Ovary (tissue), 10 donors: Measurements from ENCODE around the gene SLC6A15. TPM values are rescaled to one million over a fixed set of nuclear protein-coding genes. Genes with fewer than 3 reads are reported as not detected.

ENCODE experiments used
- DNase-seq, 5 donors: peaks; one replicate each; pipeline ENCODE4 v3.0.0-alpha.2; 2019 to 2020
- H3K27ac ChIP-seq, 2 donors: fragments of 200-600 bp; one replicate each; pipeline versions ENCODE4 v1.5.1 to v1.8.0; 2019 to 2022
- H3K27me3 ChIP-seq: fragments of 200-600 bp; one replicate; pipeline ENCODE4 v1.8.0; 2022
- H3K36me3 ChIP-seq: fragments of 200-600 bp; sonication (generic); one replicate; pipeline ENCODE4 v1.5.1; 2019
- H3K4me1 ChIP-seq: one replicate; pipeline ENCODE4 v1.8.1; 2013; ENCODE audit warnings: mild to moderate bottlenecking, moderate library complexity; ENCODE audit not compliant: insufficient read depth
- H3K4me3 ChIP-seq: fragments of 200-600 bp; sonication (generic); one replicate; pipeline ENCODE4 v1.5.1; 2017
- H3K9me3 ChIP-seq, 2 donors: fragments of 200-600 bp in 1 of 2; sonication (generic) in 1 of 2; one replicate each; pipeline versions ENCODE4 v1.5.1 to v1.8.1; 2013 to 2019; ENCODE audit warnings: mild to moderate bottlenecking in 1 of 2, moderate library complexity in 1 of 2
- EP300 ChIP-seq: sonication (generic); formaldehyde crosslinking; IDR thresholded peaks from one replicate; pipeline ENCODE4 v1.6.1; 2017; ENCODE audit warnings: antibody characterized with exemption
- POLR2A ChIP-seq: fragments of 450-650 bp; IDR thresholded peaks from one replicate; pipeline ENCODE4 v1.6.1; 2017; ENCODE audit warnings: antibody characterized with exemption, mild to moderate bottlenecking, moderate library complexity
- WGBS, 3 donors: extraction: QIAGEN DNeasy Blood & Tissue Kit in 1 of 3; methylation state at CpG; one replicate each; pipeline versions ENCODE4 v1.1.5 to v1.1.7; 2013 to 2017; 5-methylcytosine and 5-hydroxymethylcytosine counted together
- intact Hi-C, 4 donors: fragments of 100-400 bp; cut with DNase I; formaldehyde crosslinking; loops; one replicate each; pipeline versions ENCODE4 v1.11.0 to v1.15.1; 2022 to 2023
- long read RNA-seq, 3 donors: library from polyadenylated mRNA in 2 of 3; unstranded in 2 of 3; transcript quantifications; one replicate each; pipeline ENCODE4 v2.0.0 and lab custom pipeline, GENCODE V29; 2021 to 2026
- polyA plus RNA-seq, 2 donors: library from polyadenylated mRNA; stranded (reverse); fragments of 200-250 nt in 1 of 2; fragments of 350-450 nt in 1 of 2; fragmentation: Illumina TruSeq in 1 of 2; extraction: RNeasy Lipid Tissue Mini Kit (QIAGEN cat#74804) in 1 of 2; gene quantifications; one replicate each; pipeline ENCODE4 v1.2.3, GENCODE V29; 2013 to 2014
- total RNA-seq, 7 donors: library from RNA; depleted of rRNA in 2 of 7; stranded (reverse); fragments of >200 nt in 2 of 7; fragmentation: NEBNext Ultra II Directional in 3 of 7; extraction: Animal tissue kit (Norgen Biotek cat#: 25700) in 3 of 7; gene quantifications; one replicate each; pipeline versions ENCODE4 v1.1.0 to v1.2.4, GENCODE V29; 2016 to 2023
- TF ChIP-seq, protein P1 (sequence below), 3 donors: fragments of 450-650 bp in 2 of 3; fragments of 200-600 bp in 1 of 3; IDR thresholded peaks; one replicate each; pipeline versions ENCODE4 v1.5.1 to v1.8.0; 2016 to 2022; ENCODE audit warnings: antibody characterized with exemption in 3 of 3, mild to moderate bottlenecking in 1 of 3
- donor health status: DM: no; HTN: no; CAD: no; lungs with moderate emphysema.
- donor health status: DM: no; HTN: no; CAD: no.
- donor health status: Bipolar disorder and iron deficiency.
- donor health status: DM: yes; HTN: yes; CAD: no.
- donor health status: DM: no; HTN: no; CAD: no.
- donor health status: DM: yes; HTN: yes; CAD: no.

Gene SLC6A15
- total RNA-seq: 1 to 10 TPM in 1 of 7 donors, under 1 TPM in 6; 0.11 to 1.8 (median 0.37) TPM
- under 1 TPM; 0.02 to 0.38 TPM for polyA plus RNA-seq
- long read RNA-seq, donor 1: 0 reads
- long read RNA-seq, donor 2: 0 reads
- long read RNA-seq, donor 3: 0 reads

DNA sequence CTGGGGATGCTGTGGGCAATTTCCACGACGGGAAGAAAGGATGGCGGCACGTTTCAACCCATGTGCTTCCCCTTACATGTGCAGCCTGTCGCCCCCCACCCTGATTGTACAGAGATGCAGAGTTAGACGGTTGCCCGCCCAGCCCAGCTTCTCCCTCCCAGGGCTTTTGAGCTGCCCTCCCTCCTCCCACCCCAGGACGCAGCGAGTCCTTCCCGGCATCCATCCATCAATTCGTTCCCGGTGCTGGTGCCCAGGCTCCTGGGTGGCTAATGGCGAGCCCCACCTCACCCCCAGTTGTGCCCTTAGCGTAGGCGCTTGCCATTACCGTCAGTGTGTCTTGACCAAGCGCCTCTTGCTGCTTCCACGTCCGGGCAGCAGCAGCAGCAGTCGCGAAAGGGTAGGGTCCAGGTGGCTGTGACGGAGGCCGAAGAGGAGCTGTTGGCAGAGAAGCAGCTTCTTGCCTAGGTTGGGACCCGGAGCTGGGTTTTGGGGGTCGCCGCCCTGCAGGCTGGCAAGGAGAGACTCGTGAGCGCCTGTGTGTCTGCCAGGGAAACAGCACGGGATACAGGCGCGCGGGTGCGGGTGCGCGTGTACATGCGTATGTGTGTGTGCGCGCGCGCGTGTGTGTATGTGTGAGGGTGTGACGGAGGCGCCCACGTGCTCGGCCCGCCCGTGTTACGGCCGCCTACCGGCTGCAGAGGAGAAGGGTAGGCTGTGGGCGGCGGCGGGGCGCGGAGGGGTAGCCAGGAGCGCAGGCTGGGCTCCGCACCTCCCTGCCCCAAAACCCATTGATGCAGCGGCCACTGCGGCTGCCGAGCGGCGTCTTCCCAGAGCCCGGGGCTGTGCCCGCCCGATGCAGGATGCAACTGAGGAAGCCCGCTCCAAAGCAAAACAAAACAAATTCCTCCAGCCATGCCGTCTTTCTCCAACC, at the start of gene SLC6A15:
SLC6A15 (minus strand) TSS at position 602 of the 931 bp plus-strand sequence. CDS start 20,679 bp downstream, outside the sequence.
- no peak within 1 kb of the TSS for H3K27ac ChIP-seq
- no peaks in the 10 kb centered on the region for H3K27me3 ChIP-seq
- H3K36me3 ChIP-seq: no peaks in the 10 kb centered on the region
- TF ChIP-seq EP300: no peak
- TF ChIP-seq POLR2A: no peak
- TF ChIP-seq, protein P1, sequence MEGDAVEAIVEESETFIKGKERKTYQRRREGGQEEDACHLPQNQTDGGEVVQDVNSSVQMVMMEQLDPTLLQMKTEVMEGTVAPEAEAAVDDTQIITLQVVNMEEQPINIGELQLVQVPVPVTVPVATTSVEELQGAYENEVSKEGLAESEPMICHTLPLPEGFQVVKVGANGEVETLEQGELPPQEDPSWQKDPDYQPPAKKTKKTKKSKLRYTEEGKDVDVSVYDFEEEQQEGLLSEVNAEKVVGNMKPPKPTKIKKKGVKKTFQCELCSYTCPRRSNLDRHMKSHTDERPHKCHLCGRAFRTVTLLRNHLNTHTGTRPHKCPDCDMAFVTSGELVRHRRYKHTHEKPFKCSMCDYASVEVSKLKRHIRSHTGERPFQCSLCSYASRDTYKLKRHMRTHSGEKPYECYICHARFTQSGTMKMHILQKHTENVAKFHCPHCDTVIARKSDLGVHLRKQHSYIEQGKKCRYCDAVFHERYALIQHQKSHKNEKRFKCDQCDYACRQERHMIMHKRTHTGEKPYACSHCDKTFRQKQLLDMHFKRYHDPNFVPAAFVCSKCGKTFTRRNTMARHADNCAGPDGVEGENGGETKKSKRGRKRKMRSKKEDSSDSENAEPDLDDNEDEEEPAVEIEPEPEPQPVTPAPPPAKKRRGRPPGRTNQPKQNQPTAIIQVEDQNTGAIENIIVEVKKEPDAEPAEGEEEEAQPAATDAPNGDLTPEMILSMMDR (IDR thresholded peaks at IDR 0.05): no peak
- WGBS, 3 donors: 1 to 2% (median 1%) methylated on average over 64 to 67 of the region's 67 CpGs
- intact Hi-C loops: no loop called here
- no peaks in the 10 kb centered on the region for H3K9me3 ChIP-seq
- DNase-seq: peak in 4 of 5 donors; percentile 19 to 43 (median 26)
- H3K4me3 ChIP-seq: peak within 1 kb of the TSS; percentile 33
- H3K4me1 ChIP-seq: peaks cover 10% of the 10 kb centered on the region

DNA sequence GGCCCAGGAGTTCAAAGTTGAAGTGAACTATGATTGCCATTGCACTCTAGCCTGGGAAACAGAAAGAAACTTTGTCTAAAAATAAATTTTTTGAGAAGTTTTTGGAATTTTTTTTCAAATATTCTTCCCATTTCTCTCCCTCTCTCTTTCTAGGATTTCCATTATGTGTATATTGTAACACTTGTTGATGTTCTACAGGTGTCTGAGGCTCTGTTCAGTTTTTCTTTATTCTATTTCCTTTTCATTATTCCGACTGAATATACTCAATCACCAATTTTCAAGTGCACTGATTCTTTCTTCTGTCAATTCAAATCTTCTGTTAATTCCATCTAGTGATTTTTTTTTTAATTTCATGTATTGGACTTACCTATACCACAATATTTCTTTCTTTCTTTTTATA, 48.3 kb upstream of the SLC6A15 start:
- TF ChIP-seq EP300 (no peak), POLR2A (no peak)
- TF ChIP-seq, protein P1 (IDR thresholded peaks at IDR 0.05): no peak
- intact Hi-C loops: no loop called here

DNA sequence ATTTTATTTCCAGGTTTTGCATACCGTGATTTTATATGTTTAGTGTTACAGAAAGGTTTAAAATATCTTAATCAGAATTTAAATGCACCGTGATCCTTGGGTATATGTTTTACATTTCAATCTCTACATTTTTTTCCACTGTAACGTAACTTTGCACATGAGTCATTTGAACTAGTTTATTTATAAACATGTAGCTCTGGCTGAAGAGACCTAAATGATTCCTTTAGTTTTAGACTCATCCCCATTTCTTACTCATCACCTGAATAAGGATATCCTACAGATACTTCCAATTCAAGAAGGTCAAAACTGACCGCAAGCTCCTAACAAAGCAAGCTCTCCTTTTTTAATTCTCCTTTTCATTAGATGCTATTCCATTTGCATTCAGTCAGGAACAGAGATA, 42.7 kb upstream of the SLC6A15 start:
- TF ChIP-seq EP300 (no peak), POLR2A (no peak)
- TF ChIP-seq, protein P1 (IDR thresholded peaks at IDR 0.05): no peak
- no peaks in the 10 kb centered on the region for H3K4me1 ChIP-seq
- no peak overlapping the region for H3K4me3 ChIP-seq
- H3K27me3 ChIP-seq: no peaks in the 10 kb centered on the region
- no peaks in the 10 kb centered on the region for H3K9me3 ChIP-seq
- no peak for DNase-seq
- no peak overlapping the region for H3K27ac ChIP-seq
- intact Hi-C loops: no loop called here
- H3K36me3 ChIP-seq: no peaks in the 10 kb centered on the region
- WGBS, 3 donors: 63 to 65% (median 63%) methylated on average over 4 of the region's 4 CpGs

More for the DNA sequence above, 48.3 kb upstream of the SLC6A15 start:
- H3K4me1 ChIP-seq: no peaks in the 10 kb centered on the region
- no peak overlapping the region for H3K27ac ChIP-seq
- DNase-seq: no peak
- 59 to 68% (median 63%) methylated on average over 1 of the region's 1 CpG for WGBS, 3 donors
- no peaks in the 10 kb centered on the region for H3K36me3 ChIP-seq
- no peaks in the 10 kb centered on the region for H3K27me3 ChIP-seq
- H3K4me3 ChIP-seq: no peak overlapping the region
- no peaks in the 10 kb centered on the region for H3K9me3 ChIP-seq

DNA sequence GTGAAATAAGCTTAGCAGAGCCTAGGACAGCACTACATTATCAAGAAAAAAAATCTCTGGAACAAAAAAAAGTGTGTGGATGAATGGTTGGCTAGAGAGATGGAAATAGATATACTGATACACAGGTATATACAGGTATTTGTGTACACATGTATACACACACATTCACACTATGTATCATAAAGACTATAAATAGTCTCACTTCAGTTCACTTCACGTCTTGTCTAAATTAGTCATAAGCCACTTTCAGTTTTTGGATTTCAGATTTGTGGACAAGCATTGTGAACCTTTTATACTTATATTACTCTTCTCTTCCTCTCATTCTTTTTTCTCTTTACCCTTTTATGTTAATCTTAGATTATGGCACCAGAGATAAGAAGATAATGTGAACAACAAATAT, 41.8 kb upstream of the SLC6A15 start:
- no peaks in the 10 kb centered on the region for H3K27me3 ChIP-seq
- intact Hi-C loops: no loop called here
- H3K27ac ChIP-seq: no peak overlapping the region
- no peak overlapping the region for H3K4me3 ChIP-seq
- H3K4me1 ChIP-seq: no peaks in the 10 kb centered on the region
- TF ChIP-seq POLR2A (no peak), EP300 (no peak)
- TF ChIP-seq, protein P1 (IDR thresholded peaks at IDR 0.05): no peak
- no peaks in the 10 kb centered on the region for H3K36me3 ChIP-seq
- no peaks in the 10 kb centered on the region for H3K9me3 ChIP-seq
- 58 to 77% (median 70%) methylated on average over 1 of the region's 1 CpG for WGBS, 3 donors
- DNase-seq: no peak
